T-helper 2 cell (primary cell): ENCODE measurements around the gene MAP1LC3B2.
A peak's percentile ranks its signal among the peaks of the same experiment; 100 is the strongest.

ENCODE experiments used
- DNase-seq, 5 experiments: peaks; one replicate each; pipeline versions ENCODE4 v3.0.0 to v3.0.0-alpha.2; 2012 to 2022

Gene MAP1LC3B2

DNA sequence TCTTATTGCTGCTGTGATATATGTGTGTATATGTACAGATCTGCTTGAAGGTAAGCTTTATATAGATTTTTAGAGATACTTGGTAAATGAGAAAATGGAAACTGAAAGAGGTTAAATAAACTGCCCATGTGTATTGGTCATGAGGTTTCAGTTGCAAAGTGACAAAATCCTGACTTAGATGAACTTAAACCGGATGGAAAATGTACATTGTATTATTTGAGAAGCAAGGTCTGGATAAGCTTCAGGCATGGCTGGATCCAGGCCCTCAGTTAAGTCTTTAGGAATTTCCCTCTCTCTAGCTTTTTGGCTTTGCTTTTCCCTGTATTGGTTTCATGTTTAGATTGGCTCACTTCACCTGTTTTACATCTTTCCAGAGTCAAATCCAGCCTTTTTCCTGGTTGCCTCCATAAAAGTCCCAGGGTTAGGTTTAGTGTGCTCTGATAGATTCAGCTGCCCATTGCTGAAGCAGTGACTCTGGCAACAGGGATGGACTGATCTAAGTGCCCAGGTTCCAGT lies 21.0 kb upstream of the MAP1LC3B2 start:
- DNase-seq, result peak in 1 of 5 experiments; percentile 52

DNA sequence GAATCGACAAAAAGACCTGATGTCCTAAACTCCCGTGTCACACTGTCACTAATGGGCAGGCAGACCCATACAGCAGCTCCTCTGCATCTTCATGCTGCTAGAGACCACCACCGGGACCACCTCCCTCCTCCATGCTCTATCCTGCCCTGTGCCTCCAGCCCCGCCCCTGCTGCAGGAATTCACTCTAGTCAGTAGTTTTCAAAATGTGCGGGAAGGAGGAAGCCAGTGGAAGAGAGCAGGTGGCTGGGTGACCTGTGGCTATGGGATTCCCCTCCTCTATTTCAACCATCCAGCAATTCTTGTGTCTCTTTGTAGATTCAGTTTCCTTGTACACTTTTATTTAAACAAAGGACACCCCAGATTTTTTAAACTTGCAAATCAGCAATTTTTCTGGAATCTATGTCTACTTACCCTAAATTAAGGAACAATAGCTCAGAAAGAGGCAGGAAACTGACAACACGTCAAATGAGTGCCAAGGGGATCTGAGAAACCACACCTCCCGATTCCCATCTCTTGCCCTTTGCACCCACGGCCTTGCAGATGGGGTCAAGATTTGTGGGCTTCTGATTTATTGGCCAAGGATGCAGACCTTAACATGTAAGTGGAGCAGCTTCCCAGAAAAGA lies 20.4 kb upstream of the MAP1LC3B2 start:
- no peak for DNase-seq

DNA sequence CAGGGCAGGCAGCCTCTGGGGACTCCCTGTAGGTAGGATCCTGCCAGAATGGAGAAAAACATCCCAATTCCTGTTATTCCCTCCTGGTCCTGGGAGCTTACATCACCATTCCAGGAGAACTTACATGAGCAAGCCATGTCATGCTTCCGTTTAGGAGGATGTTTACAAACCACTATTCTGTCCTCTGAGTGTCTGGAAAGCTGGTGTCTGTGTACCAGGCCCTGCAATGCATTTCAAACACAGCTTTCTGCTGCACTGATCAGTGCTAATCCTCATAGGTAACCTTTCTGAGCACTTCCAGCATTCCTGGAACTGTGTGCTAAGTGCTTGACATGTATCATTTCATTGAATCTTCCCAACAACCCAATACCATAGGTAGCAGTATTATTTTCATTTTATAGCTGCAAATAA lies 19.8 kb upstream of the MAP1LC3B2 start:
- DNase-seq, result no peak

DNA sequence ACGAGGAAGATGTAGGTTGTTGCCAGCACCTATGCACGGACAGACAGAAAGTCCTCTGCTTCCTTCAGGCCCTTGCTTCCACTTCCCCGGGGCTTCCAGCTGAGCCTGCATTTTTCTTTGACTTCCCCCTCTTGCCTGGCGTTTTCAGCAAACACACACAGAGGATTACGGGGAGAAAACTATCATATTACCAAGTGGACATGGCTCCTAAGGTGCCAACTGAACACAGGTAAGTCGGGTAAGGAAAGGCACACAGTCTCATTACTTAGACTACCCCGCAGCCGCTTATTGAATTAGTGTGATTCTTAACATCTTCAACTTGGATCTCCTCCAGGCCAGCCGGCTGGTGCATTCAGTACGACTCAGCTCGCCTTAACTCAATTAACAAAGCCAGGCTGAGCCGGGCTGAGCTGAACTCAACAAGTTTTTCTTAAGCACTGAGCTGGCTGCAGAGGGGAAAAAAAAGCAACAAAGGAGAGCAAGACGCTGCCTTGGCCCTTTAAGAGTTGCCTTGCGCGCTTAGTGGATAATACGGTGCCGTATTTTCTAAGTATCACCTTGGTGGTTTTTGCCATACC lies 19.2 kb upstream of the MAP1LC3B2 start:
- DNase-seq, result peak in 1 of 5 experiments; percentile 16

DNA sequence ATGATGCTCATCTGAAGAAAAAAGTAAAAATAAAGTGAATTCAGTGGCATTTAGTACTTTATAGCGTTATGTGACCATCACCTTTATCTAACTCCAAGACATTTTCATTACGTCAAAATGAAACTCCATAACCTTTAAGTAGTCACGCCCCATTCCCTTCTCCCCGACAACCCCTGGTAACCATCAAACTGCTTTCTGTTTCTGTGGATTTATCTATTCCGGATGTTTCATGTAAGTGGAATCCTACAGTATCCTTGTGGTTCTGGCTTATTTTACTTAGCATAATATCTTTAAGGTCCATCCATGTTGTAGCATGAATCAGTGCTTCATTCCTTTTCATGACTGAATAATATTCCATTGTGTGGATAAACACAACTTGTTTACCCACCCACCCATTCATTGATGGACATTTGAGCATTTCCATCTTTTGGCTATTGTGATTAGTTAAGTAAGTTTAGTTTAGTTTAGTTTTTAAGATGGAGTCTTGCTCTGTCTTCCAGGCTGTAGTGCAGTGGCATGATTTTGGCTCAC lies 18.5 kb upstream of the MAP1LC3B2 start:
- DNase-seq, result no peak

DNA sequence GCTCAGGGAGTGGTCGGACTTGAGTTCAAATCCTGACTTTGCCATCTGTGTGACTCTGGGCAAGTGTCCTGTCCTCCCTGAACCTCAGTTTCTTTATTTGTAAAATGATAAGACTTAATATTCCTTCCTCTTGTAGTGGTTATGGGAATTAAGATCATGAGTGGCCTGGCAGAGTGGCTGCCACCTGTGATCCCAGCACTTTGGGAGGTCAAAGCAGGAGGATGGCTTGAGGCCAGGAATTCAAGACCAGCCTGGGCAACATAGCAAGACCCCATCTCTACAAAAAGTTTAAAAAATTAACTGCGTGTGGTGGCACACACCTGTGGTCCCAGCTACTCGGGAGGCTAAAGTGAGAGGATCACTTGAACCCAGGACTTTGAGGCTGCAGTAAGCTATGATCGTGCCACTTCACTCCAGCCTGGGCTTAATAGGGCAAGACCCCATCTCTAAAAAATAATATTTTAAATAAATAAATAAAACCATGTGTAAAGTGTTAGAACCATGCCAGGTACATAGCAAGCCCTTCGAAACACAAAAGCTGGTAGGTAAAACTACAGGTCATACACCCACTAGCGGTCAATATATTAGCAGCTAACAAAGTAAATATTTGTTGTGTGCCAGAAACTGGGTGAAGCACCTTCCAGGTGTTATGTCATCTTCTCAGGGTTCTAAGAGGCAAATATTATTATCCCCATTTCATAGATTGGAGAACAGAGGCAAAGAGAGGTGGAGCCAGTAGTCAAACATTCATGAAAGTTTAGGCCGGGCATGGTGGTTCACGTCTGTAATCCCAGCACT lies 17.4 kb upstream of the MAP1LC3B2 start:
- no peak for DNase-seq

DNA sequence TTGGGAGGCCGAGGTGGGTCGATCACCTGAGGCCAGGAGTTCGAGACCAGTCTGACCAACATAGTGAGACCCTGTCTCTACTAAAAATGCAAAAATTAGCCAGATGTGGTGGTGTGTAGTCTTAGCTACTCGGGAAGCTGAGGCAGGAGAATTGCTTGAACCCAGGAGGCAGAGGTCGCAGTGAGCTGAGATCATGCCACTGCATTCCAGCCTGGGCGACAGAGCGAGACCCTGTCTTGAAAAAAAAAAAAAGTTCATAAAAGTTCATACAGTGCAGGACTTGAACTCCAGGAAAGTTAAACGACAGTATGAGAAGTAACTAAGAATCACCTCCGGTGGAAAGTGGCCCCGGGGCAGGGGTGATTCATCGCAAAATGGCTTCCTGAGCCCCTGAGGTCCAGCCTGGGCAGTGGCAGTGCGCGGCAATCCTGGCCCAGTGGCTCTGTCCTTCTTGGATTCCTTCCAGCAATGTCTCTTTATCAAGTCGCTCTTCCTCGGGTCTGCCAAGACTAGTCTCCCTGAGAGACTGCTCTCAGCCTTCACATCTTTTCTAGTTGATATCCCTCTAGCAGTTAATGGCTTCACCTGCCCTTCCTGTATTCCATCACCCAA lies 16.7 kb upstream of the MAP1LC3B2 start:
- DNase-seq, result no peak

DNA sequence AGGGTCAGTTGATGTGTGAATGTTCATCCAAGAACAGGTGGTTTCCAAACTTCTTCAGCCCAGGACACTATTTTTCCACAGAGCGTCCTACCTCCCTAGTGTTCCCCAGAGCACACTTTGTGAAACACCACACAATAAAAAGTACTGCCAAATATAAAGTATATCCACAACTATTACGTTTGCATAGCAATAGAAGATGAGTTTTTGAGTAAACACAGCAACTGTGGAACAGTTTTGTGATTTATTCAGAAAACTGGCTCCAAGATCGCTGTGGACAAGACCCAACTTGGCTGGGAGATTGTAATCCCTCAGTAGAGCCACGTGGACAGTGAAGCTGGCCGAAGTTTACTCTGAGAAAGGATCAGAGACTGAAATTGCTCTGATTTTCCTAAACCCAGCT lies 14.5 kb upstream of the MAP1LC3B2 start:
- DNase-seq, result no peak

DNA sequence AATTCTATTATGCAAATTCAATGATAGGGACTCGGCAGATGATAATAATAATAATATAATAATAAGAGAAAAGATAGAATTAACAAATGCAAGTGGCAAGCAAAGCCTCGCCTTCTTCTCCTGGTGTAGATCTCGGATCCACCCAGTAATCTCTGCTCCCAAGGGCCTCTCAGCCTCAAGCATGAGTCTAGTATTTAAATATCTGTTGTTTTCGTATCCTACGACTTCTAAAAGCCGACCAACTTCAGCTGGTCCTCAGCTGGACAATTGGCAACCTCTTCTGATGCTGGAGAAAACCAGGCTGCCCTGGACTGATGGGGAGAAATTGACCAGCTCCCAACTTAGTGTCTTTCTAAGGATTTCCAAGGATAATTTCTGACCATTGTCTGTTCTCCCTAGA lies 14.0 kb upstream of the MAP1LC3B2 start:
- no peak for DNase-seq

DNA sequence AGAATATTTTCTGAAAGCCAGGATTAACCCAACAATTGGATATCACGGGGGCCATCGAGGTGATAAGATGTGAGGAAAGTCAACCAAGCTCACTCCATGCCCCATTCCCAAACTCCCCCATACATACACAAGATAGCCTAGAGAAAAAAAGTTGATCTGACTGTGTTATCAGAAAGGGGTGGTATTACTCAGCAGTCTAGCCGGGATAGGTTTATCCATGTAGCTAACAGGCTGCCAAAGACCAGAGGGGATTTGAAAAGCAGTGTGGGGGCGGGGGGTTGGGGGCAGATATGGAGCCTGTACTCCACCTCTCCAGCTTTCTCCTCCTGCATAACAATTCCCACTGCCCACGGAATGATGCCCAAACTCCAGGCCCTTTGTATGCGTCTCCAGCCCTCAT lies 13.2 kb upstream of the MAP1LC3B2 start:
- DNase-seq, result no peak

DNA sequence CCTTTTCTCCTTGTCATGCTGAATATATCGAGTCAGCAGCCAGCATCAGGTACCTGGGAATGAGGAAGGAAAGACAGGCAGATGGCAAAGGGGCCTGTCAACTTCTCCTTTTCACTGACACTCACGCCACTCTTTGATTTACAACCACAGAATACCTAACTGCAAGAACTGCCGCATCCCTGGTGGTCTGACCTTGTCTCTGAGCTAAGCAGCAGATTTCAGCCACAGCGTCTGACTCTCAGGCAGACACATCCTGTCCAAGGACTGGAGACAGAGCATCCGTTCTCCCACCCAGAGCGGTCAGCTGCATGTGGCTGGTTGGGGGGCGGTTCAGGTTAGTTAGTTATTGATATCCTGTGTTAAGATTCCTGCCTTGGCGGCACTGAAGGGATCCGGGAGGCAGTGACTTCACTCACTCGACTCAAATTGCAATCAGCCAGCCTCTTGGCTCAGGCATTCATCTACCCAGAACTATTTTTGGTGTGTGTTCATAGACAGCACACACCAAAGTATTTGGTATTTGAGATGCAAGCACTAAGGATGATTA lies 11.2 kb upstream of the MAP1LC3B2 start:
- DNase-seq, result no peak

DNA sequence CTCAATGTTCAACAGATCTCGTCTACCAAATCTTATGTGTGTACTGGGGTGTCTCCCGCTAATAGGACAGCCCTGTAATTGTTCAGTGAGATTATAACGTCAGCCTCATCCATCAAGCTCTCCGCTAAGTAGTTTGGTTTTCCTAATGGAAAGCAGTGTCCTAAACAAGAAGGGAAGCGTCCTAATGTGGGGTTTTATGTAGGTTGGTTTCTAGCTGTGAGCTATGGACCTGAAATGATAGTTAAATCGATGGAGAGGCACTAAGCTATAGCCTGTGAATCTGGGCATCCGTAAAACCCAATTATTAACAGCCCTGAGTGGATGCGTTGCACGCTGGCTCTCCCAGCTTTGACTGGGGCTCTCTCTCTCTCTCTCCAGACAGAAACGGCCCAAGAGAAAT lies 9.2 kb upstream of the MAP1LC3B2 start:
- DNase-seq, result no peak

DNA sequence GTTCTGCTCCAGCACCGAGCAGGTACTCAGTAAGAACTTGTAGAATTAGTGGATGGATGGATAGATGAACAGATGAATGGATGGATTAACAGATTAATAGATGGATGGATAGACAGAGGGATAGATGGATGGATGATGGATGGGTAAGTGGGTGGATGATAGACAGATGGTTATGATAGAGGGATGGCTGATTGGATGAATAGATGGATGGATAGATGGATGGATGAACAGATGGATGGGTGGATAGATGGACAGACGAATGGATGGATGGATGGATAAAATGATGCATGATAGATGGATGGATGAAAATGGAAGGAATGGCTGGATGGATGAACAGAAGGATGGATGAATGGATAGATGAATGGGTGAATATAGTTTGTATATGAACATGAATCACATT lies 8.0 kb upstream of the MAP1LC3B2 start:
- no peak for DNase-seq

DNA sequence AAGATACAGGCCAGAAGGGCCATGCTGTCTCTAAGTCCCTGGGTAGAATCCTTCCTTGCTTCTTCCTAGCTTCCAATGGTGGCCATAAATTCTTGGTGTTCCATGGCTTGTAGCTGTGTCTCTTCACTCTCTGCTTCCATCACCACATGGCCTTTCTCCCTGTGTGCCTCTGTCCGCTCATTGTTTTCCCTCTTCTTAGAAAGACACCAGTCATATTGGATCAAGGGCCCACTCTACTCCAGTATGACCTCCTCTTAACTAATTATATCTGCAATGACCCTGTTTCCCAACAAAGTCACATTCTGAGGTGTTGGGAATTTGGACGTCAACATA lies 7.6 kb upstream of the MAP1LC3B2 start:
- no peak for DNase-seq

DNA sequence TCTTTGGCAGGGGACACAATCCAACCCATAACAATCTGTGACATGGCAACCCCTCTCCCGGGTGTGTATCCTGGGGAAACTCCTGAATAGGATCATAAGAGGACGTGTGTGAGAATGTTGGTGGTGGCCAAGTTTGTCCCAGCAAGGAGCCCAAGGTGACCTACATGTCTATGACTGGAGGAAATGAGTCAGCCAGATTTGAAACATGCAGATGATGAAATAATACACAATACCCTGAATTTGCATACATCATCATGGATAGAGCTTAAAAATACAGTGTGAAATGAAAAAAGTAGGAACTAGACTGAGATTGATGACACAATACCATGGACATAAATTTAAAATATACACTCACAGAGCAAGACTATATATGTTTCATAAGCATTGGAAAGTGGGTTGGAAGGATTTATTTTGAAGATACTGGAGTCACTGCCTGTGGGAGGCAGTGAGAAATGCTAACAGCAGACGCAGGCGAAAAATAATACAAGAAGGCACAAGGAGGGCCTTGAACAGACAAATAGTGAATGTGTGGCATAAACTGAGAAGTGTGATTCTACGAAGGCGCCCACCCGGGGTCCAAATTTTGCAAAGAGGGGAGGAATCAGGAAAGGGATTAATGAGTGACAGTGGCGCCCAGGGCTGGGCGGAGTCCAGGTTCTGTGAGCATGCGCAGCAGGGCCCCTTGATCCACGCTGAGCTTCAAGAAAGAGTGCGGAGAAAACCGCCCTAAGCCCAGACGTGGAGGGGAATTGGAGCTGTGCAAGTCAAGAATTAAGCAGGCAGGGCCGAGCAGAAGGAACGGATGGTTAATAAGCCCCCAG lies 7.0 kb upstream of the MAP1LC3B2 start:
- no peak for DNase-seq

DNA sequence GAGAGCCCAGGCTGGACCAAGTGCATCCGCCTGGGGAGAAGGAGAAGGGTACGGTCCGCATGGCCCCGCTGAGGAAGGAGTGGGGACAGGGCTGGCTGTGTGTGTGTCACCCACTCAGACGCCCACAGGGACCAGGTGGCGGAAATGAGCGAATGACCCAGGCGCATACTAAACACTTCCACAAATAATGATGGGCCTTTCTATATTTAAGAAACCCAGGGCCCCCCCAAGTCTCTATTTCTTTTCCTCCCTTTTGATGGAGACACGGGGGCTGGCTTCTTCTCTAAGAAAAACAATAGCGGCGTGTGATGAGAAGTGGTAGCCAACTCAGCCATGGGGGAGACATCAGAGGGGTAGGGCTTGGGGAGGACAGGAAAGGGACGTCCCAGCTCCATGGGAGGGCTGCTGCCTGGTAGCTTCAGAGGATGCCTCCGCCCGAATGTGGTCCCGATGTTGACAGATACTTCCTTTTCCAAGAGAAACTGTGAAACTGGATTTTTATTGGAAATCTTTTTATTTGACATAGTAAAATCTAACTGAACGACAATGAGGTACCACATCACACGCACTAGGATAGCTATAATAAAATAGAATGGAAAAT lies 6.3 kb upstream of the MAP1LC3B2 start:
- no peak for DNase-seq

DNA sequence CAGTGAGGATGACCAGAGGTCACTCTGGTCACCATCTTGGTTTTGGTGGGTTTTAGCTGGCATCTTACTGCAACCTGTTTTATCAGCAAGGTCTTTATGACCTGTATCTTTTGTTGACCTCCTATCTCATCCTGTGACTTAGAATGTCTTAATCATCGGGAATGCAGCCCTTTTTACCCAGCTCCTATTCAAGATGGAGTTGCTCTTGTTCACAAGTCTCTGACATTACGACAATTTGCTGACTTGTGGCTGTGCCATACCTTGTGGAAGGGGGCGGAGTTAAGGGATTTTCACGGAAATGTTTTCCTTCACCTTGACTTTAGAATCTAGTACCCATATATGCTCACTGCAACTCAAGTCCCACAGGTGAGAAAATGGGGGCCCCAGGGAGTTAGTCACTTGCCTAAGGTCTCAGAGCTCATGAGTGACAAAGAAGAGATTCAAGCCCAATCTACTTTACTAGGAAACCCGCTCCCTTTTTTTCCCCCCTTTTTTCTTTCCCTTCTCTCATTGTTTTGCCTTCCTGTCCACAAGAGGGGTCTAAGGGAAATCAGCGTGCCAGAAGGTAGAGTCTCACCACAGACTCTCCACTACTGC lies 2.7 kb upstream of the MAP1LC3B2 start:
- DNase-seq, result no peak

DNA sequence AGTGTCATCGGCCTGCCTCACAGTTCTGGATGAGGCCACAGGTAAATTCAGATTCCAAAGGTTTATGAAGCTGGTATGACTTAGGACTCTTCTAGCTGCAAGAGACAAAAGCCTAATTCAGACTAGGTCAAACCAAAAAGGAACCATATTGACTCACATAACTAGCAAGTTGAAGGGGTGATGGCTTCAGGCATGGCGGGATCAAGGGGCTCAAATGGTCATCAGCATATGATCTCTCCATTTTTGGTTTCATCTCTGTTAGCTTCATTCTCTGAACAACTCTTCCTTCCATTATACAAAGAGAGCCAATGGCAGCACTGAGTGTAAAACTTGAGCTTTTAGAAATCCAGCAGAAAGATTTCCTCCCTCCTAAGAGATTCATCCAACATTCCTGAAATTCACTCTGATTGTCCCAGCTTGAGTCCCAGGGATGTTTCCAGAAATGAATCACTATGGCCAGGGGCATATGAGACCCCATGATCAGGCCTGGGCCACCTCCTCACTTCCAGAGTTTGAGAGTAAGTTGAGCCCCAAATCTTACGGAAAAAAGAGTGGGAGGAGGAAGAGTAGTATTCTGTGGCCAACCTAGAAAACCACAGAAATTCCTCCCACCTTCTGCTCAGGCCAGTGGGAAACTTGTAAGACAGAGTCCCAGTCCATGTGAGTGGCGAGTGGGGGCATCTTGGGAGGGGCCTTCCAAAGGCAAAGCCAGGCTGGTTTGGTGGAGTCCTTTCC lies 2.0 kb upstream of the MAP1LC3B2 start:
- no peak for DNase-seq

DNA sequence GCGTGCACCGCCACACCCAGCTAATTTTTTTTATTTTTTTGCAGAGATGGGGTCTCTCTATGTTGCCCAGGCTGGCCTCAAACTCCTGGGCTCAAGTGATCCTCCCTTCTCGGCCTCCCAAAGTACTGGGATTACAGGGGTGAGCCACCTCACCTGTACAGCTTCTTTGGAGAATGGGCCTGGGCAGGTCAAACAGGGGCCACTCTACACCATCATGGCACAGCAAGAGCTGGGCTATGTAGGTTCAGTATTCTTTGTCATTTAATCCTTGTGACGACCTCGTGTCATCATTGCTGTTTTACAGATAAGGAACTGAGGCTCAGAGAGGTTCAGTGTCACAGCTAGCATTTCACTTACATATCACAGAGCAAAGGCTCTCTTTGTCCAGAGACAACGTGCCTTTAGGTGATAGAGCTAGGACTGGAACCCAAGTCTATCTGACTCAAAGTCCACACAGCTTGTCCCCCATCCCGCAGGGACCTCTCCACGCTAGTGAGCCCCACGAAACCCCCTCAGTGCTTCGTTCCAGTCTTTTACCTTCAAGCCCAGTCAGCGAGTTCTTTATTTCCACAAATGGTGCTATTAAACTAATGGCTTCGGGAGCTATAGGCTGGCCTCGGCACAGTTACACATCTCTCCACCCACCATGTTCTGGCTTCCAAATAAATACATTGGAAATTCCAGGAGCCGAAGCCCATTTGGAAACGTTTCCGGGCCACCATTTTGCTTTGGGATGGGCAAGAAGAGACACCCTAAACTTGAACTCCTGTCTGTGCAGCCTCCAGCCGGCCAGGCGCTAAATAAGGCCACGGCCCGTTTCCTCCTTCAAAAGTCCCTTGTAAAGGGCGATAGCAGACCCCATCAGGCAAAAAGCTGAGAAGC lies 660 bp upstream of the MAP1LC3B2 start:
- DNase-seq, result peak in 1 of 5 experiments; percentile 41
